SIG-M5 treated with dmso at 0.1 percent for 504 hours (cell line): ENCODE results near the gene TMPRSS3.
A peak's percentile ranks its signal among the peaks of the same experiment; 100 is the strongest.
"Not testable (repeated sequence)": the region's sequence is repeated elsewhere in the genome, so short reads cannot be mapped to it uniquely, and the experiment has no call there.

ENCODE experiments used
- DNase-seq: peaks from one replicate; lab custom pipeline; 2025; ENCODE audit not compliant: unreplicated experiment; lab: John Stamatoyannopoulos, UW

The TMPRSS3 gene

DNA sequence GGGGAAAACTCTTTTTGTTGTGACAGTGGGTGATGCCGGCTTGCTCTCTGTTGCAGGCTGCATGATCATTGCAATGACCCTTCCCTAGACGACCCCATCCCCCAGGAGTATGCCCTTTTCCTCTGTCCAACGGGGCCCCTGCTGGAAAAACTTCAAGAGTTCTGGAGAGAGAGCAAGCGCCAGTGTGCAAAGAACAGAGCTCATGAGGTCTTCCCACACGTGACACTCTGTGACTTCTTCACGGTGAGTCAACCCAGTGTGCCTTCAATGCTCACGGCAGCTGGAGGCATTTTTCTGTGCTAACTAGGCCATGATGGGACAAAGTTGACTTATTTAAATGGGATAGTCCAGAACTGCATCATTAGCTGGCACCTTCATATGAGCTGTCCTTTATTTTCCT is 13.5 kb upstream of the TMPRSS3 start:
- DNase-seq: no peak

DNA sequence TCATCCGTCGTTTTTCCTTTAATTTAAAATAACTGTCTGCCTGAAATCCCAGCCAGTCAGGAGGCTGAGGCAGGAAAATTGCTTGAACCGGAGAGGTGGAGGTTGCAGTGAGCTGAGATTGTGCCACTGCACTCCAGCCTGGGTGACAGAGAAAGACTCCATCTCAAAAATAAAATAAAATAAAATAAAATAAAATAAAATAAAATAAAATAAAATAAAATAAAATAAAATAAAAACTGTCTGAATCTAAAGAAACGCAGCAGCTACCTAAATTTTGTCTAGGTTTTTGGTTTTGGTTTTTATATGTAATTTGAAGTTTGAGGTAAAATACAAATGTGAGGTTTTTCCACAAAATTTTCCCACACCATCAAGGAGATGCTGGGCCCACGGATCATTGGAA is 12.9 kb upstream of the TMPRSS3 start:
- DNase-seq: not testable (repeated sequence)

DNA sequence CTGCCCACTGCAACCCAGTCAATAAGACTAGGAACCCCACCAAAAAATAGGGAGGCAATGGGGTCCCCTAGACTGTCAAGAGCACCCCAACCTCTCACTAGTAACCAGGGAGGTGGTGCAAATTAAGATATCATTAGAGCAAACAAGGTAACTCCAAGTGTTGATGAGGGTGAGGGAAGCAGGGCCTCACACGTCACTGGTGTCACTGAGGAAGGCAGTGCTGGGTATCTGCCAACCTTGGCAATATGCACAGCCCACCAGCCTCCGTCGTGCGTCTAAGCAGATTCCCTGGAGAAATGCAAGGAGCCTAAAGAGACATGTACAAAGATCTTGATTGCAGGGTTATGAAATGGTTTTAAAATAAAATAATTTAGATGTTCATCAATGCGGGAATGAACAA is 11.6 kb upstream of the TMPRSS3 start:
- no peak for DNase-seq

- DNase-seq: no peak
These were observed 11.0 kb upstream of the TMPRSS3 start for GRCh38 chr21:42406866-42407265.

GRCh38 chr21:42406201-42406621 is 10.4 kb upstream of the TMPRSS3 start:
- peak; percentile 47 for DNase-seq

GRCh38 chr21:42405064-42406013 is 9.5 kb upstream of the TMPRSS3 start:
- no peak for DNase-seq

- no peak for DNase-seq
These were observed 8.7 kb upstream of the TMPRSS3 start for GRCh38 chr21:42404539-42404938.

DNA sequence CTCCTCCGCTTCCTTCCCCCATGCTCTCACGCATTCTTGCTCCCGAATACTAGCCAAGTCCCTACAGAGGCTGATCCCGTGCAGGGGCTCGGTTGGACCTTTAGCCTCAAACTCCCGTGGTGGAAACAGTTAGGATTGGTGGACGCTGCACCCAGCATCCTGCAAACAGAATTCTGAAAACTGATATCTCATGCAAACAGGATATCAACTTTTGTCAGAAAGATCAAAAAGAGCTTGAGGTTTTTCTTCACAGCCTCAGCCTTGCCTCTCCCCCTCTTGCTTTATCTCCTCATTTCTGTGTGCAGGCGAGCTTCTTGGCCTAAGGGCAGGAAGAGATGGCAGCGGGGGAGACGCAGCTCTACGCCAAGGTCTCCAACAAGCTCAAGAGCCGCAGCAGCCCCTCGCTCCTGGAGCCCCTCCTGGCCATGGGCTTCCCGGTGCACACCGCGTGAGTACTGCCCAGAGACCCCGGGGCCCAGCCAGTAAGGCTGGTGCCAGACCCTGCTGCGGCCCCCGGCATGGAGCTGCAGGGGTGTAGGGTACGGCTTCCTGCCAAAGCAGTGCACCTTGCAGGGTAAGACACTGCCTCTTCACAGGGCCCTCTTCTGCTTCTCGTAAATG is 7.9 kb upstream of the TMPRSS3 start, which contains the start of gene UBASH3A:
Gene UBASH3A (plus strand): TSS at position 292 of the 621 bp plus-strand sequence. CDS start 44 bp downstream, at position 336.
- DNase-seq: no peak

DNA sequence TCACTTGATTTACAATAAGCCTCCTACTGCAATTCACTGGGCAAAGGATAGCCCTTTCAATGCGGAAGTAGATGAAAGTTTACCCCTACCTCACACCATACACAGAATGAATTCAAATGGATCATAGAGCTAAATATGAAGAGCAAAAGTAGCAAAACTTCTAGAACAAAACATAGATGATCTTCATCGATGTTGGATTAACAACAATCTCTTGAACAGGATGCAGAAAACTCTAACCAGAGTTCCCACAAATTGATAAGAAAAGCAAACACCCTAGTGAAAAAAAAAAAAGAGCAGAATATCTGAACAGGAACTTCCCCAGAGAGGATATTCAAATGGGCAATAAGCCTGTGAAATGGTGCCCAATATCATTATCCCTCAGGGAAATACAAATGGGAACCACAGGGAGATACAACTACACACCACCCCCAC is 6.0 kb upstream of the TMPRSS3 start:
- no peak for DNase-seq

DNA sequence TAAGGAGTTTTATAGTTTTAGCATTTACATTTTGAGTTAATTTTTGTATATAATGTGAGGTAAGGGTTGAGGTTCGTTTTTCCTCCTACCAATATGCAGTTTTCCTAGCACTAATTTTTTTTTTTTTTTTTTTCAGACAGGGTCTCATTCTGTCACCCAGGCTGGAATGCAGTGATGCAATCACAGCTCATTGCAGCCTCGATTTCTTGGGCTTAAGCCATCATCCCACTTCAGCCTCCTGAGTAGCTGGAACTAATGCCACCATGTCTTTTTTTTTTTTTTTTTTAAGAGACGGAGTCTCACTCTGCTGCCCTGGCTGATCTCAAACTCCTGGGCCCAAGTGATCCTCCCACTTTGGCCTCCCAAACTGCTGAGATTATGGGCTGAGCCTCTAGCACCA is 5.3 kb upstream of the TMPRSS3 start:
- no peak for DNase-seq

DNA sequence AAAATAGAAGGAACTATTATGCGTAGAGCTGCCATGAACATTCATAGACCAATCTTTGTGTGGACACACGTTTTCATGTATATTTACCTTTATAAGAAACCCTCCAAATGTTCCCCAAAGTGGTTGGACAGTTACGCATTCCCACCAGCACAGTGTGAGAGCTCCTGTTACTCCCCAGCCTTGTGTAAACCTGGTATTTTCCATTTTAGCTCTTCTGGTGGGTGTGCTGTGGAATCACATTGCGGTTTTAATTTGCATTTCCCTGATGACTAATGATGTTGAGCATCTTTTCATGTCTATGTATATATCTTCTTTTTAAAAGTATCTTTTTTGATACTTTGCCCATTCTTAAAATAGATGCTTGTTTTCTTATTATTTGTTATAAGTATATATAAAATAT is 4.7 kb upstream of the TMPRSS3 start:
- no peak for DNase-seq

DNA sequence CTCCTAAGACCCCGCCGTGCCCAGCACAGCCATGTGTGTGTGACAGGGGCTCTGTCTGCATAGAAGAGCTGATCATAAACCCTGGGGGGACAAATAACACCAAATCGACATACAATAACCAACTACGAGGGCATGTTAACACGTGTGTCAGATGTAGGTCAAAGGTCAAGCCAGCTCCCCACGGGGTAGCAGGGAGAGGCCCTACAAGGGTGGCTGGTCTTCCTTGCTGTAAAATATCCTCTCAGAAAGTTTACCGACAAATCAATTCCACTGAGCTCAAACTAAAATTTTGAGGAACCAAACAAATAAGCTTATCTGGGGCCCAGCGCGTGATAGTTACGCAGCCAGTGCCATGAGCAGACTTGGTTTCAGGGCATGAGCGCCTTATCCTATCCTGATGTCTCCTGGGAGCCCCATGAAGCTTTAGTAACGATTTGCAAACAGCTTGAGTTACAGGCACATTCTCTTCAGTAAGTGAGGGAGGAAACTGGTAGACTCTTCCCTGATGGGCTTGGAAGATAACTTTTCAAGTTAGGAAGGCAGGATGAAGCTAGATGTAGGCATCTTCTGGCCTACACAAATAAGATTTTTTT is 2.7 kb upstream of the TMPRSS3 start:
- DNase-seq: no peak

DNA sequence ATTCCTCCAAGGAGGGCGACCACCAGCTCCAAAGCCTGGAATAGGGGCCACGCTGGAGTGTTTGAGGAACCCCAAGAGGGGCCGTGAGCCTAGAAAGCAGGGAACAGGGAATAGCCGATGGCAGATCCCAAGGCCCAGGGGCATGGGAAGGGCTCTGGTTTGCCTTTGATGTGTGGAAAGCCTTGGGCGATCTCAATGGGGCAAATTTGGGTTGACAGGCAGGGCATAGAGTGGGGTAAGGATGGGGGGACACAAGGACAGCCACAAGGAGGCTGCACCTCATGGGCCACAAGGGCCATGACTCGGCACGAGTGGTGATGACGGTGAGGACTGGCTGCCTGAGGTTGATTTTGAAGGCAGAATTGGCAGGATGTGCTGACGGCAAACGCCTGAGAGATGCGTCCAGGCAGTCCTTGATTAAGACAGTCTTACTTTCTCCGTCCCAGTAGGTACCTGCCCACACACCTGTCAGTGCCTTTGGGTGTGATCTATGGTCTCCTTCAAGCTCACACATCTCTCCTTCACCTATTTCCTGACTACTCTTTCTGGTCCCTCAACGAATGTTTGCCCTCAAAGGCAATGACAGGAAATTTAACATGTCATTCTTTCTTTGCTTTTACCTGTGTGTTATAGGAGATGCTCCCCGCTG is 2.0 kb upstream of the TMPRSS3 start:
- no peak for DNase-seq

GRCh38 chr21:42396799-42397745 is 1.2 kb upstream of the TMPRSS3 start:
- DNase-seq: no peak

DNA sequence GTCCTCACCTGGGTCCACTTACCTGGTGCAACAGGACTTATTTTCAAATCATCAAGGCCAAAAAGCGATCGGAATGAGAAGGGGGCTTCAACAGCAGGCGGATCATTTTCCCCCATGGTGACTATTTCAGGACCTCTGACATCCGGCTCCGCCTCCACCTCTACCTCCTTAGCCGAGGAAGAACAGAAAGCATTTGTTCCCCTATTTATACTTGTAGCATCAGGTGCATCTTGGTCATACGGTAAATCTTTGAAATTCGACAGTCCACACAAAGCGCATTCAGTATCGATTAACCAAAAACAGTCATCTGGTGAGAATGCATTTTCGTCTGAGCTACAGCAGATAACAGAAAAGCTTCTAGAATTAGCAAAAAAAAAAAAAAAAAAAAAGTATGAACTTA is 550 bp downstream of the TMPRSS3 start:
- DNase-seq: no peak

GRCh38 chr21:42393443-42393950 is 2.4 kb downstream of the TMPRSS3 start:
- DNase-seq: no peak

- no peak for DNase-seq
These were observed 3.0 kb downstream of the TMPRSS3 start for GRCh38 chr21:42392731-42393442.

GRCh38 chr21:42391297-42391696 is 4.6 kb downstream of the TMPRSS3 start:
- no peak for DNase-seq

GRCh38 chr21:42390696-42391095 is 5.2 kb downstream of the TMPRSS3 start:
- no peak for DNase-seq
